Activated B cell treated with CpG ODN at 0.5 μM for 24 hours (primary cell): ENCODE results near the gene GALR2. TPM values are rescaled to one million over a fixed set of nuclear protein-coding genes. Genes with fewer than 3 reads are reported as not detected.

Experiments used
- ATAC-seq: fragments of 200-7000 bp; cut with Tn5 transposase; one replicate; pipeline ENCODE4 v1.10.0; 2021; ENCODE audit warnings: low read depth, mild to moderate bottlenecking, moderate library complexity
- CTCF ChIA-PET: fragments of 350-600 bp; sonication (Branson Sonifier 250); formaldehyde crosslinking; loops from one replicate; lab custom pipeline; 2021; ENCODE audit warnings: antibody characterized with exemption; lab: Charles Lee
- POLR2A ChIA-PET: fragments of 350-600 bp; sonication (Branson Sonifier 250); formaldehyde crosslinking; loops from one replicate; lab custom pipeline; 2021; ENCODE audit warnings: antibody characterized with exemption; lab: Charles Lee
- DNase-seq: peaks from one replicate; pipeline ENCODE4 v3.0.0; 2022
- H3K27ac Mint-ChIP-seq: one replicate; pipeline ENCODE4 v1.8.0; 2020; ENCODE audit warnings: mixed read lengths
- H3K27me3 Mint-ChIP-seq: one replicate; pipeline ENCODE4 v1.8.0; 2021; ENCODE audit warnings: mixed read lengths
- H3K36me3 Mint-ChIP-seq: one replicate; pipeline ENCODE4 v1.8.0; 2021; ENCODE audit warnings: low read depth, mixed read lengths
- H3K4me1 Mint-ChIP-seq: one replicate; pipeline ENCODE4 v1.8.0; 2021; ENCODE audit warnings: mixed read lengths
- H3K4me3 Mint-ChIP-seq: one replicate; pipeline ENCODE4 v1.8.0; 2020; ENCODE audit warnings: mild to moderate bottlenecking, mixed read lengths
- H3K9me3 Mint-ChIP-seq: one replicate; pipeline ENCODE4 v1.8.0; 2020; ENCODE audit warnings: mixed read lengths
- CTCF ChIP-seq: fragments of 200-600 bp; IDR thresholded peaks from one replicate; pipeline ENCODE4 v1.8.0; 2022; ENCODE audit warnings: antibody characterized with exemption, mild to moderate bottlenecking
- intact Hi-C: fragments of 100-400 bp; cut with micrococcal nuclease; formaldehyde crosslinking; loops from one replicate; pipeline ENCODE4 v1.15.1; 2024
- total RNA-seq: library from RNA; stranded (reverse); gene quantifications from 2 replicates; pipeline ENCODE4 v1.2.3, GENCODE V29; 2022

Gene GALR2
- total RNA-seq, 1 donor from 2014 or later = 0.18 TPM

GRCh38 chr17:76092526-76093413, 18.2 kb downstream of the GALR2 start:
- Mint-ChIP-seq H3K27ac (no peak overlapping the region), H3K36me3 (peaks cover 81% of the 10 kb centered on the region), H3K27me3 (no peaks in the 10 kb centered on the region), H3K4me1 (no peaks in the 10 kb centered on the region), H3K4me3 (no peak overlapping the region), H3K9me3 (no peaks in the 10 kb centered on the region)
- no peak for TF ChIP-seq CTCF
- ChIA-PET POLR2A (interaction anchor here (0.7 kb wide), 1 partner anchor 187 kb away, joined by 3 read pairs; no protein-coding TSS in a partner anchor), CTCF (no interaction called here)
- intact Hi-C loops = no loop called here
- no peak for ATAC-seq
- no peak for DNase-seq

GRCh38 chr17:76094046-76094445, 19.5 kb downstream of the GALR2 start:
- Mint-ChIP-seq H3K27ac (no peak overlapping the region), H3K9me3 (no peaks in the 10 kb centered on the region), H3K27me3 (no peaks in the 10 kb centered on the region), H3K36me3 (peaks cover 75% of the 10 kb centered on the region), H3K4me1 (no peaks in the 10 kb centered on the region), H3K4me3 (no peak overlapping the region)
- ATAC-seq (no peak), DNase-seq (no peak)
- intact Hi-C loops = no loop called here
- POLR2A ChIA-PET = no interaction called here
- no peak for TF ChIP-seq CTCF
- CTCF ChIA-PET = no interaction called here

- no peak overlapping the region for H3K27ac Mint-ChIP-seq
- TF ChIP-seq CTCF = no peak
- intact Hi-C loops = no loop called here
- CTCF ChIA-PET = no interaction called here
- no peak overlapping the region for H3K4me3 Mint-ChIP-seq
- ATAC-seq (no peak), DNase-seq (no peak)
- POLR2A ChIA-PET = no interaction called here
- H3K27me3 Mint-ChIP-seq = no peaks in the 10 kb centered on the region
- no peaks in the 10 kb centered on the region for H3K9me3 Mint-ChIP-seq
- no peaks in the 10 kb centered on the region for H3K4me1 Mint-ChIP-seq
- peaks cover 77% of the 10 kb centered on the region for H3K36me3 Mint-ChIP-seq
These were observed 21.4 kb downstream of the GALR2 start for GRCh38 chr17:76095943-76096342.

DNA sequence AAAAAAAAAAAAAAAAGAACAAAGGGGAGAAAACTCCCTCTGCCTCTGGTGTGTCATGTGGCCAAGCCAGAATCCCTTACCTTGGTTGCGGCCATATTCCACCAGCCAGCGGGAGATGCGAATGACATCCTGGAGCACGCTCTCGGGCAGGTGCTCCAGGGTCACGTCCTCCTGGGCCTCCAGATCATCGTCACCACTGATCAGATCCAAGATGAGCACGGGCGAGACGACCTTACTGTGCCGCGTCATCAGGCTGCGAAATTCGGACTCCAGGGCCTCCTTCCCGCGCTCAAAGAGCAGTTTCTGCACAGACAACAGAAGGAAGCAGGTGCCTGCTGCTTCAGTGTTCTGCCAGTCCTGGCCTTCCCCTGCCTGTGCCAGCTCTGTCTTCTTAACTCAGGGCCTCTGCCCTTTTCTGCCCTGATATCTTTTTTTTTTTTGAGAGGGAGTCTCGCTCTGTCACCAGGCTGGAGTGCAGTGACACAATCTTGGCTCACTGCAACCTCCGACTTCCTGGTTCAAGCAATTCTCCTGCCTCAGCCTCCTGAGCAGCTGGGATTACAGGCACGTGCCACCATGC, 23.2 kb downstream of the GALR2 start:
- H3K27ac Mint-ChIP-seq = no peak overlapping the region
- ATAC-seq = no peak
- CTCF ChIA-PET = no interaction called here
- H3K27me3 Mint-ChIP-seq = no peaks in the 10 kb centered on the region
- H3K36me3 Mint-ChIP-seq = peaks cover 73% of the 10 kb centered on the region
- peaks cover 9% of the 10 kb centered on the region for H3K4me1 Mint-ChIP-seq
- H3K9me3 Mint-ChIP-seq = no peaks in the 10 kb centered on the region
- intact Hi-C loops = no loop called here
- TF ChIP-seq CTCF = no peak
- DNase-seq = no peak
- POLR2A ChIA-PET = no interaction called here
- H3K4me3 Mint-ChIP-seq = no peak overlapping the region

DNA sequence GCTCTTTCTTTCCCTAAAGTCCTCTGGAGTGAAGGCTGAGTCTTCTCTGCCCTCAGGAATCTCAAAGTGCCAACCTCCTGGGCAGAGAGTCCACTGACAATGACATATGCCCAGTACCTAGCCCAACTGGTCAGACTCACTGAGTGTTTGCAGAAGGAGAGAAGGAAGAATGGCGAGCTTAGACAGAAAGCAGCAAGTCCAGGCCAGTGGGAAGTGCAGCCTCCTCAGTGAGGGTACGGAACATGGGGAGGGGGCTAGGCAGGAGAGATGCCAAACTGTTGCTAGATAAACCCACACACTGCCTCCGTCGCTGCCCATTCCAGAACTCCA, 28.3 kb downstream of the GALR2 start:
- no peak for DNase-seq
- Mint-ChIP-seq H3K9me3 (no peaks in the 10 kb centered on the region), H3K36me3 (peaks cover 40% of the 10 kb centered on the region), H3K4me3 (peak overlapping the region; percentile 98), H3K27me3 (no peaks in the 10 kb centered on the region), H3K27ac (peak overlapping the region; percentile 91), H3K4me1 (peaks cover 20% of the 10 kb centered on the region)
- intact Hi-C loops = loop anchor here (1.0 to 10.0 kb wide), 4 partner anchors 31 to 412 kb away; partner anchors contain the start of genes SPHK1 and SRP68
- TF ChIP-seq CTCF = no peak
- no peak for ATAC-seq
- ChIA-PET CTCF (interaction anchor here (1.7 to 2.2 kb wide), 2 partner anchors 89 to 177 kb away, joined by 5 to 12 read pairs; no protein-coding TSS in a partner anchor), POLR2A (interaction anchor here (0.7 to 1.9 kb wide), 10 partner anchors 12 to 177 kb away, joined by 3 to 9 read pairs (median 4); partner anchors contain the start of gene SRP68)
